ENCODE data around the gene KCNQ1OT1.

GRCh38 chr11:2694495-2694894 is 5.3 kb downstream of the KCNQ1OT1 start:
- TF ChIP-seq, protein P1, sequence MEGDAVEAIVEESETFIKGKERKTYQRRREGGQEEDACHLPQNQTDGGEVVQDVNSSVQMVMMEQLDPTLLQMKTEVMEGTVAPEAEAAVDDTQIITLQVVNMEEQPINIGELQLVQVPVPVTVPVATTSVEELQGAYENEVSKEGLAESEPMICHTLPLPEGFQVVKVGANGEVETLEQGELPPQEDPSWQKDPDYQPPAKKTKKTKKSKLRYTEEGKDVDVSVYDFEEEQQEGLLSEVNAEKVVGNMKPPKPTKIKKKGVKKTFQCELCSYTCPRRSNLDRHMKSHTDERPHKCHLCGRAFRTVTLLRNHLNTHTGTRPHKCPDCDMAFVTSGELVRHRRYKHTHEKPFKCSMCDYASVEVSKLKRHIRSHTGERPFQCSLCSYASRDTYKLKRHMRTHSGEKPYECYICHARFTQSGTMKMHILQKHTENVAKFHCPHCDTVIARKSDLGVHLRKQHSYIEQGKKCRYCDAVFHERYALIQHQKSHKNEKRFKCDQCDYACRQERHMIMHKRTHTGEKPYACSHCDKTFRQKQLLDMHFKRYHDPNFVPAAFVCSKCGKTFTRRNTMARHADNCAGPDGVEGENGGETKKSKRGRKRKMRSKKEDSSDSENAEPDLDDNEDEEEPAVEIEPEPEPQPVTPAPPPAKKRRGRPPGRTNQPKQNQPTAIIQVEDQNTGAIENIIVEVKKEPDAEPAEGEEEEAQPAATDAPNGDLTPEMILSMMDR (IDR thresholded peaks at IDR 0.05): no peak
- TF ChIP-seq EP300 (IDR thresholded peaks at IDR 0.05) (no peak), POLR2AphosphoS5 (IDR thresholded peaks at IDR 0.05) (no peak), POLR2A (IDR thresholded peaks at IDR 0.05) (no peak)
